Measurements from ENCODE around the gene COL4A2.
"Not testable (repeated sequence)": the region's sequence is repeated elsewhere in the genome, so short reads cannot be mapped to it uniquely, and the experiment has no call there.

Gene COL4A2

GRCh38 chr13:110440946-110441731 is 134.1 kb downstream of the COL4A2 start:
- no peak for DNase-seq

- DNase-seq = no peak
Observed at GRCh38 chr13:110442930-110443621, 136.0 kb downstream of the COL4A2 start.

- no peak for DNase-seq
Observed at GRCh38 chr13:110443622-110444225, 136.6 kb downstream of the COL4A2 start.

- no peak for DNase-seq
Observed at GRCh38 chr13:110444226-110444653, 137.2 kb downstream of the COL4A2 start.

- DNase-seq = no peak
Observed at GRCh38 chr13:110445183-110445582, 138.1 kb downstream of the COL4A2 start.

- no peak for DNase-seq
Observed at GRCh38 chr13:110445722-110446574, 138.9 kb downstream of the COL4A2 start.

- no peak for DNase-seq
Observed at GRCh38 chr13:110446575-110446890, 139.4 kb downstream of the COL4A2 start.

GRCh38 chr13:110447058-110447511 is 140.0 kb downstream of the COL4A2 start:
- DNase-seq = no peak

- DNase-seq = no peak
Observed at GRCh38 chr13:110447801-110448200, 140.7 kb downstream of the COL4A2 start.

- DNase-seq = no peak
Observed at GRCh38 chr13:110448230-110448629, 141.1 kb downstream of the COL4A2 start.

- DNase-seq = no peak
Observed at GRCh38 chr13:110448677-110449076, 141.6 kb downstream of the COL4A2 start.

GRCh38 chr13:110449219-110450015 is 142.3 kb downstream of the COL4A2 start:
- DNase-seq = no peak

GRCh38 chr13:110450016-110450900 is 143.2 kb downstream of the COL4A2 start:
- DNase-seq = no peak

GRCh38 chr13:110450941-110451730 is 144.1 kb downstream of the COL4A2 start:
- no peak for DNase-seq

GRCh38 chr13:110453091-110453490 is 146.0 kb downstream of the COL4A2 start:
- not testable (repeated sequence) for DNase-seq

- no peak for DNase-seq
Observed at GRCh38 chr13:110453797-110454196, 146.7 kb downstream of the COL4A2 start.

- DNase-seq = no peak
Observed at GRCh38 chr13:110454227-110454859, 147.3 kb downstream of the COL4A2 start.

- DNase-seq = no peak
Observed at GRCh38 chr13:110454956-110455355, 147.9 kb downstream of the COL4A2 start.

- no peak for DNase-seq
Observed at GRCh38 chr13:110455444-110455843, 148.4 kb downstream of the COL4A2 start.

Data from right kidney (tissue), 1 donor.